GM23248 (cell line): Measurements from ENCODE around the gene CNTRL. TPM values are rescaled to one million over a fixed set of nuclear protein-coding genes. Genes with fewer than 3 reads are reported as not detected.

Experiments used
- DNase-seq: peaks from one replicate; pipeline ENCODE4 v3.0.0-alpha.2; 2015
- H2AFZ ChIP-seq: fragments of 200-600 bp; sonication (generic); 2 replicates; pipeline ENCODE4 v1.6.1; 2016; ENCODE audit warnings: antibody characterized with exemption
- H3F3A ChIP-seq: fragments of 200-600 bp; sonication (generic); 2 replicates; pipeline ENCODE4 v1.6.1; 2016; ENCODE audit warnings: mild to moderate bottlenecking, antibody characterized with exemption, mixed run types; ENCODE audit not compliant: insufficient read depth
- H3K27ac ChIP-seq: fragments of 200-600 bp; sonication (generic); 2 replicates; pipeline ENCODE4 v1.5.1; 2016; ENCODE audit warnings: mild to moderate bottlenecking
- H3K27me3 ChIP-seq: fragments of 200-600 bp; sonication (generic); replicated peaks from 2 replicates; pipeline ENCODE4 v1.6.1; 2016; ENCODE audit warnings: mild to moderate bottlenecking; ENCODE audit not compliant: insufficient read depth
- H3K36me3 ChIP-seq: fragments of 200-600 bp; sonication (generic); 2 replicates; pipeline ENCODE4 v1.6.1; 2016; ENCODE audit warnings: low read depth, mild to moderate bottlenecking
- H3K4me1 ChIP-seq: fragments of 200-600 bp; sonication (generic); 2 replicates; pipeline ENCODE4 v1.6.1; 2016; ENCODE audit warnings: mild to moderate bottlenecking; ENCODE audit not compliant: insufficient read depth
- H3K4me2 ChIP-seq: fragments of 200-600 bp; sonication (generic); one replicate; pipeline ENCODE4 v1.6.1; 2016; ENCODE audit warnings: mild to moderate bottlenecking; ENCODE audit not compliant: unreplicated experiment
- H3K4me3 ChIP-seq: fragments of 200-600 bp; sonication (generic); 2 replicates; pipeline ENCODE4 v1.5.1; 2016; ENCODE audit warnings: mild to moderate bottlenecking
- H3K79me2 ChIP-seq: fragments of 200-600 bp; sonication (generic); 2 replicates; pipeline ENCODE4 v1.6.1; 2016; ENCODE audit warnings: mild to moderate bottlenecking; ENCODE audit not compliant: insufficient read depth
- H3K9ac ChIP-seq: fragments of 200-600 bp; sonication (generic); 2 replicates; pipeline ENCODE4 v1.6.1; 2016; ENCODE audit warnings: mild to moderate bottlenecking
- H3K9me2 ChIP-seq: fragments of 200-600 bp; sonication (generic); 2 replicates; pipeline ENCODE4 v1.6.1; 2016; ENCODE audit warnings: mixed run types, mild to moderate bottlenecking, moderate library complexity; ENCODE audit not compliant: insufficient read depth
- H3K9me3 ChIP-seq: fragments of 200-600 bp; sonication (generic); one replicate; pipeline ENCODE4 v1.6.1; 2017; ENCODE audit warnings: low read depth
- H4K20me1 ChIP-seq: fragments of 200-600 bp; sonication (generic); 2 replicates; pipeline ENCODE4 v1.6.0; 2016; ENCODE audit not compliant: insufficient read depth
- EZH2 ChIP-seq: fragments of 200-600 bp; sonication (generic); IDR thresholded peaks from 2 replicates; pipeline ENCODE4 v1.6.1; 2018; ENCODE audit warnings: antibody characterized with exemption, mild to moderate bottlenecking; ENCODE audit not compliant: insufficient read depth, poor library complexity, severe bottlenecking
- EZH2phosphoT487 ChIP-seq: fragments of 200-600 bp; sonication (generic); IDR thresholded peaks from 2 replicates; pipeline ENCODE4 v1.6.1; 2018; ENCODE audit warnings: antibody characterized with exemption, moderate library complexity, mild to moderate bottlenecking, low read depth; ENCODE audit not compliant: insufficient read depth
- WGBS, 2 experiments: methylation state at CpG; one replicate each; pipeline ENCODE4 v1.1.6; 2015 to 2017; ENCODE audit warnings: low lambda C conversion rate in 2 of 2, low coverage in 1 of 2; ENCODE audit errors: missing lambda C conversion rate in 2 of 2; 5-methylcytosine and 5-hydroxymethylcytosine counted together
- in situ Hi-C: fragments of 300-500 bp; cut with MboI; formaldehyde crosslinking; loops from 2 replicates; pipeline ENCODE4 v1.15.0; 2020
- polyA plus RNA-seq: library from polyadenylated mRNA; unstranded; fragments of >200 nt; fragmentation: Nextera tagmentation; extraction: Ambion mirVana; gene quantifications from 2 replicates; pipeline ENCODE4 v1.2.1, GENCODE V29; 2016
- total RNA-seq: library from RNA; depleted of rRNA; stranded (reverse); fragments of >200 nt; shearing (Covaris generic); gene quantifications from 2 replicates; pipeline ENCODE4 v1.2.3, GENCODE V29; 2014

CNTRL gene
- total and polyA plus RNA-seq, 2 experiments from 2014 or later: 4.4 to 6.3 TPM

DNA sequence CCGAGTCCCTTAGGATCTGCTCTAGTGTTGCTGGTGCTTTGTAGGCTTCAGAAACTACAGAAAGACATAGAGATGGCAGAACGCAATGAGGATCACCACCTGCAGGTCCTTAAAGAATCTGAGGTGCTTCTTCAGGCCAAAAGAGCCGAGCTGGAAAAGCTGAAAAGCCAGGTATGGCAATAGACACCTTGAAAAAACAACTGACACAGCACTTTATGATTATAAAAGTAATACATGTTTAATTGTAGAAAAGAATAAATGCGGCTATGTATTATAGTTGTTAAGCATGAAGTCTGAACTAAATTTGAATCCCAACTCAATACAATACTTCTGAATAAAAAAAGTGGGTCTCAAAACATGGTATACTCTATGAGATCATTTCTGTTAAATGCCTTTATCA, 83.2 kb downstream of the CNTRL start:
- no peak overlapping the region for H2AFZ ChIP-seq
- no peaks in the 10 kb centered on the region for H3K79me2 ChIP-seq
- no peak overlapping the region for H3K4me2 ChIP-seq
- H3K36me3 ChIP-seq: peaks cover 16% of the 10 kb centered on the region
- no peak for TF ChIP-seq EZH2phosphoT487
- no peaks in the 10 kb centered on the region for H4K20me1 ChIP-seq
- H3K9ac ChIP-seq: no peak overlapping the region
- H3K9me2 ChIP-seq: no peaks in the 10 kb centered on the region
- in situ Hi-C loops: no loop called here
- peaks cover 12% of the 10 kb centered on the region for H3K4me1 ChIP-seq
- WGBS, 2 experiments: 97 to 98% methylated on average over 4 of the region's 4 CpGs
- no peaks in the 10 kb centered on the region for H3K9me3 ChIP-seq
- H3K27ac ChIP-seq: no peak overlapping the region
- DNase-seq: no peak
- no peaks in the 10 kb centered on the region for H3K27me3 ChIP-seq
- peaks cover 17% of the 10 kb centered on the region; the same call in 1 of the 2 replicates for H3F3A ChIP-seq
- no peak overlapping the region for H3K4me3 ChIP-seq

DNA sequence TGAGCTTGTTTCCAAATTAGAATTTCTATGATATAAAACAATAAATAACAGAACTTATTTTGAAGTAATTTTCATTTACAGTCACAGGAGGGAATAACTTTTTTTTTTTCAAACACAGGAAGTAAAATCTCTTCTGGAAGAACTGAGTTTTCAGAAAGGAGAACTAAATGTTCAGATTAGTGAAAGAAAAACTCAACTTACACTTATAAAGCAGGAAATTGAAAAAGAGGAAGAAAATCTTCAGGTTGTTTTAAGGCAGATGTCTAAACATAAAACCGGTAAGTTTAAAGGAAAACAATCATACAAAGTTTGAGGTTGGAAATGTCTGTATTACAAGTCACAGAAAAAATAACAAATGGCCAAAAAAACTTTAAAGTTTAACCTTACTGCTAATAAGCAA, 85.3 kb downstream of the CNTRL start:
- DNase-seq: no peak

DNA sequence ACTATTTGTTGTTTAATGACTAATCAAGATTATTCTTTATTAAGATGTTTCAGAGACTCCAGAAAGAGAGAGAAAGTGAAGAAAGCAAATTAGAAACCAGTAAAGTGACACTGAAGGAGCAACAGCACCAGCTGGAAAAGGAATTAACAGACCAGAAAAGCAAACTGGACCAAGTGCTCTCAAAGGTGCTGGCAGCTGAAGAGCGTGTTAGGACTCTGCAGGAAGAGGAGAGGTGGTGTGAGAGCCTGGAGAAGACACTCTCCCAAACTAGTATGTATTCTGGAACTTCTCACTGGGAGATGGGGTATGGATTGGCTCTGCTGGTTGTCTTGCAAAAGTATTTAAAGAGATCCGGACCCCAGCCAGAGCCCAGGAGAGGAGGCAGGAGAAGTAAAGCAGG, 93.3 kb downstream of the CNTRL start:
- WGBS, 2 experiments: 94 to 96% methylated on average over 2 of the region's 2 CpGs
- no peaks in the 10 kb centered on the region for H3K9me3 ChIP-seq
- in situ Hi-C loops: no loop called here
- no peaks in the 10 kb centered on the region for H4K20me1 ChIP-seq
- TF ChIP-seq EZH2 (no peak), EZH2phosphoT487 (no peak)
- H3K79me2 ChIP-seq: no peaks in the 10 kb centered on the region
- peaks cover 21% of the 10 kb centered on the region; the same call in 1 of the 2 replicates for H3K36me3 ChIP-seq
- H3K4me1 ChIP-seq: no peaks in the 10 kb centered on the region
- H3F3A ChIP-seq: no peaks in the 10 kb centered on the region
- no peak for DNase-seq
- no peaks in the 10 kb centered on the region for H3K9me2 ChIP-seq
- H3K27me3 ChIP-seq: no peaks in the 10 kb centered on the region
- H3K9ac ChIP-seq: no peak overlapping the region
- H3K4me3 ChIP-seq: no peak overlapping the region
- H2AFZ ChIP-seq: no peak overlapping the region
- H3K27ac ChIP-seq: no peak overlapping the region
- no peak overlapping the region for H3K4me2 ChIP-seq

More for the DNA sequence above, 85.3 kb downstream of the CNTRL start:
- H4K20me1 ChIP-seq: no peaks in the 10 kb centered on the region
- H3K9ac ChIP-seq: no peak overlapping the region
- no peaks in the 10 kb centered on the region for H3K79me2 ChIP-seq
- peaks cover 12% of the 10 kb centered on the region for H3K4me1 ChIP-seq
- H3K36me3 ChIP-seq: peaks cover 16% of the 10 kb centered on the region
- no peak for TF ChIP-seq EZH2phosphoT487
- no peak for TF ChIP-seq EZH2
- H3K9me2 ChIP-seq: no peaks in the 10 kb centered on the region
- no peak overlapping the region for H3K4me2 ChIP-seq
- H3F3A ChIP-seq: peaks cover 17% of the 10 kb centered on the region; the same call in 1 of the 2 replicates
- 94 to 97% methylated on average over 1 of the region's 1 CpG for WGBS, 2 experiments
- H3K27ac ChIP-seq: no peak overlapping the region
- H3K4me3 ChIP-seq: no peak overlapping the region
- H3K27me3 ChIP-seq: no peaks in the 10 kb centered on the region
- in situ Hi-C loops: no loop called here
- no peak overlapping the region for H2AFZ ChIP-seq
- no peaks in the 10 kb centered on the region for H3K9me3 ChIP-seq

DNA sequence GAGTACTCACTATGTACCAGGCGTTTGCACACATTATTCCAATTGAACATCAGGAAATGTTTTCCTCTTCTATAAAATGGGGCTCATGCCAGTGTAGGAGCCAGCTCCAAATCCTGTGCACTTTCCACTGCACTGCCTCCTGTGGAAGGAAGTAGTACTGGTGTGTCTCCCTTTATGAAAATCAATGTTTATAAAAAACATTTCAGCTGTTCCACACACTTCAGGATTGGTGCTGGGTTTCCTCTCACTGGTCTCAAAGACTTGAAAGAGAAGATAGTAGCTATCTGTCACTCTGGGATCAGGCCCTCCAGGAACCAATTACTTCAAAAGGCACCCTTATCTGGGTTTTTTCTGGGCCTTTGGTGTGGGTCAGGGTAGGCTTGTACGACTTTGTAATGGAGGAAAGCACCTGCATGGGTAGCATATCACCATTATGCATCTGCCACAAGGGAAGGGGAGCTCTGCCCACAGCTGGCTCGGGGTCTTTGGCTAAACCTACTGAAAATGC, 94.4 kb downstream of the CNTRL start:
- Histone ChIP-seq H3K27ac (no peak overlapping the region), H3K9me3 (no peaks in the 10 kb centered on the region), H4K20me1 (no peaks in the 10 kb centered on the region), H3K4me1 (no peaks in the 10 kb centered on the region), H3K27me3 (no peaks in the 10 kb centered on the region), H3K36me3 (peaks cover 32% of the 10 kb centered on the region; the same call in 1 of the 2 replicates), H3K9me2 (no peaks in the 10 kb centered on the region), H3K79me2 (no peaks in the 10 kb centered on the region), H3K9ac (no peak overlapping the region), H3K4me3 (no peak overlapping the region), H3F3A (no peaks in the 10 kb centered on the region), H3K4me2 (no peak overlapping the region), H2AFZ (no peak overlapping the region)
- WGBS, 2 experiments: 69 to 76% methylated on average over 3 of the region's 3 CpGs
- DNase-seq: peak; percentile 53
- in situ Hi-C loops: no loop called here
- TF ChIP-seq EZH2 (no peak), EZH2phosphoT487 (no peak)

DNA sequence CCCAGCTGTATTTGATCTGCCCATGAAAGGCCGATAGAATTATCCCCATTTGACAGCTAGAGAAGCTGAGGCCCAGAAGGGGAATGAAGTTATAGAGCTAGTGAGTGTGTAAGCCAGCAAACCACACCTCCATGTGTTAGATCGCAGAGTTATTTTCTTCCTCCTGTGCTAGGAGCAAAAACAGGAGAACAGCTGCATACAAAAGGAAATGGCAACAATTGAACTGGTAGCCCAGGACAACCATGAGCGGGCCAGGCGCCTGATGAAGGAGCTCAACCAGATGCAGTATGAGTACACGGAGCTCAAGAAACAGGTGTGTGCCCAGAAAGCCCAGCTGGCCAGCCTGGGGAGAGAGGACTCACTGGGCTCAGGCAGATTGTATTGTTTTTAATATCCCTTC, 96.5 kb downstream of the CNTRL start:
- 64 to 68% methylated on average over 5 of the region's 5 CpGs for WGBS, 2 experiments
- no peaks in the 10 kb centered on the region for H3K9me2 ChIP-seq
- H2AFZ ChIP-seq: no peak overlapping the region
- H3K79me2 ChIP-seq: 0 out of 2 replicates have a peak, but pooled peaks cover under 1% of the 10 kb centered on the region
- no peak overlapping the region for H3K9ac ChIP-seq
- in situ Hi-C loops: no loop called here
- H3K4me2 ChIP-seq: no peak overlapping the region
- no peaks in the 10 kb centered on the region for H3F3A ChIP-seq
- no peaks in the 10 kb centered on the region for H3K4me1 ChIP-seq
- peaks cover 32% of the 10 kb centered on the region; the same call in 1 of the 2 replicates for H3K36me3 ChIP-seq
- no peak overlapping the region for H3K27ac ChIP-seq
- no peak for TF ChIP-seq EZH2phosphoT487
- TF ChIP-seq EZH2: no peak
- no peak for DNase-seq
- H3K9me3 ChIP-seq: no peaks in the 10 kb centered on the region
- no peak overlapping the region for H3K4me3 ChIP-seq
- H3K27me3 ChIP-seq: no peaks in the 10 kb centered on the region
- H4K20me1 ChIP-seq: no peaks in the 10 kb centered on the region
